NCI-H2227 (cell line): ENCODE measurements around the gene RRP1B.
"Not testable (repeated sequence)": the region's sequence is repeated elsewhere in the genome, so short reads cannot be mapped to it uniquely, and the experiment has no call there.

ENCODE experiments used
- DNase-seq: peaks from one replicate; lab custom pipeline; 2025; ENCODE audit not compliant: unreplicated experiment; lab: John Stamatoyannopoulos, UW

RRP1B gene, protein sequence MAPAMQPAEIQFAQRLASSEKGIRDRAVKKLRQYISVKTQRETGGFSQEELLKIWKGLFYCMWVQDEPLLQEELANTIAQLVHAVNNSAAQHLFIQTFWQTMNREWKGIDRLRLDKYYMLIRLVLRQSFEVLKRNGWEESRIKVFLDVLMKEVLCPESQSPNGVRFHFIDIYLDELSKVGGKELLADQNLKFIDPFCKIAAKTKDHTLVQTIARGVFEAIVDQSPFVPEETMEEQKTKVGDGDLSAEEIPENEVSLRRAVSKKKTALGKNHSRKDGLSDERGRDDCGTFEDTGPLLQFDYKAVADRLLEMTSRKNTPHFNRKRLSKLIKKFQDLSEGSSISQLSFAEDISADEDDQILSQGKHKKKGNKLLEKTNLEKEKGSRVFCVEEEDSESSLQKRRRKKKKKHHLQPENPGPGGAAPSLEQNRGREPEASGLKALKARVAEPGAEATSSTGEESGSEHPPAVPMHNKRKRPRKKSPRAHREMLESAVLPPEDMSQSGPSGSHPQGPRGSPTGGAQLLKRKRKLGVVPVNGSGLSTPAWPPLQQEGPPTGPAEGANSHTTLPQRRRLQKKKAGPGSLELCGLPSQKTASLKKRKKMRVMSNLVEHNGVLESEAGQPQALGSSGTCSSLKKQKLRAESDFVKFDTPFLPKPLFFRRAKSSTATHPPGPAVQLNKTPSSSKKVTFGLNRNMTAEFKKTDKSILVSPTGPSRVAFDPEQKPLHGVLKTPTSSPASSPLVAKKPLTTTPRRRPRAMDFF

DNA sequence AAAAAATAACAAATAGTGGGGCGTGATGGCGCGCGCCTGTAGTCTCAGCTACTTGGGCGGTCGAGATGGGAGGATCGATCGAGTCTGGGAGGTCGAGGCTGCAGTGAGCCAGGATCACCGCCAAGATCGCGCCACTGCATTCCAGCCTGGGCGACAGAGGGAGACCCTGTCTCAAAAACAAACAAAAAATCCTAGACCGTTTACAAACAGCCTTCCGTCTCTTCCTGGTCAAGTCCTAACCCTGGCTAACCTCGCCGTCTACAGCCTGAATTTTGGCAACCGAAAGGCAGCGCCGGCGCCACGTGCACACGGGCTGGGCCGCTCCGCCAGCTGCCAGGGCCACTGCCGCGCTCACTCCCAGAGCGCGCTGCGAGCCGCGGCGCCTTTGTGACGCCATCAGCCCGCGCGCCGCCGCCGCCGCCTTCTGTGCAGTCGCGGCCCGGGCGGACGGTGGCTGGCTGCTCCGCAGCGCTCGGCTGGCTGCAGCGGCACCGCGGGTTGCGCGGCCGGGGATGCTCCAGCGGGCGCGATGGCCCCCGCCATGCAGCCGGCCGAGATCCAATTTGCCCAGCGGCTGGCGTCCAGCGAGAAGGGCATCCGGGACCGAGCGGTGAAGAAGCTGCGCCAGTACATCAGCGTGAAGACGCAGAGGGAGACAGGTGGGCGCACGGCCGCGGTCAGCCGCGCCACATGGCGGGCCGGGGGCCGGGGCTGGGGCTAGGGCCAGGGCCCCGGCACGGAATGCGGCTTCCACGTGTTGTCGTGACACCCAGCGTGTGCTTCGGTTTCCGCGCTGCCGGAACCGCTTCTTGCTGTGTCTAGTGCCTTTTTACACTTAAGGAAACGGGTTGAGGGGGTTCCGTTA lies at the start of gene RRP1B, which contains the start of gene HSF2BP:
Gene RRP1B (plus strand): TSS at position 425 of the 865 bp plus-strand sequence. CDS start 105 bp downstream, at position 530.
Gene HSF2BP (minus strand): TSS at position 353 of the 865 bp plus-strand sequence. CDS start 1,392 bp downstream, outside the sequence.
- peak; percentile 93 for DNase-seq

DNA sequence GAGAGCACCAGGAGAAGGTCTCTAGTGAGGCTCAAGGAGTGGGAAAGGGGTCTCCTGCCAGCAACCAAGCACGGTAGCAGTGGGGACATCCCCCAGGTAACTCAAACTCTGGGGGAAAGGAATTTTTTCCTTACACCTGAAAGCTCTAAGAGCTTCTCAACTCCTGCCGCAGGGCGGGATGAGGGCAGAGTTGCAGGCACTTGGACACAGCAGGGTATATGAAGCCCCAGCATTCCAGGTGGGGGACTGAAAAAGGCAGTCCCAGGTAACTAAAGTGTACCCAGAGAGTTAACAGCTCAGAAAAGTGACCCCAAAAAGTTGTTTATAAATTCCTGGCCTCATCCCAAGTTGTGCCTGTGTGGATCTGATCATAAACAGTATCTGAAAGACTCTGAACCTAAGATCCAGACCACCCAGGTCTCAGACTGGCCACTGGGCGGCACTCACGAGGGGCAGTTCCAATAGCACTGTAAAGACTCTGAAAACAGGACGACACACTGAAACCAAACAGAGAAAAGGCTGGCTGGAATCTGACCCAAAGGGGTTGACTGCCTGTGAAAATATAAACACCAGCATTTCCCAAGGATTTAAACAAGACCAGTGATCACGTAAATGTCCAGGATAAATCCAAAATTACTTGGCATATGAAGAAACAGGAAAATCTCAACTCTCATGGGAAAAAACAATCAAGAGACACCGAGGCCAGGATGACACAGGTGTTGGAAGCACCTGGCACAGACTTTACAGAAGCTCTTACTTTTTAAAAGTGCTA lies 47.6 kb upstream of the RRP1B start:
- peak; percentile 77 for DNase-seq

DNA sequence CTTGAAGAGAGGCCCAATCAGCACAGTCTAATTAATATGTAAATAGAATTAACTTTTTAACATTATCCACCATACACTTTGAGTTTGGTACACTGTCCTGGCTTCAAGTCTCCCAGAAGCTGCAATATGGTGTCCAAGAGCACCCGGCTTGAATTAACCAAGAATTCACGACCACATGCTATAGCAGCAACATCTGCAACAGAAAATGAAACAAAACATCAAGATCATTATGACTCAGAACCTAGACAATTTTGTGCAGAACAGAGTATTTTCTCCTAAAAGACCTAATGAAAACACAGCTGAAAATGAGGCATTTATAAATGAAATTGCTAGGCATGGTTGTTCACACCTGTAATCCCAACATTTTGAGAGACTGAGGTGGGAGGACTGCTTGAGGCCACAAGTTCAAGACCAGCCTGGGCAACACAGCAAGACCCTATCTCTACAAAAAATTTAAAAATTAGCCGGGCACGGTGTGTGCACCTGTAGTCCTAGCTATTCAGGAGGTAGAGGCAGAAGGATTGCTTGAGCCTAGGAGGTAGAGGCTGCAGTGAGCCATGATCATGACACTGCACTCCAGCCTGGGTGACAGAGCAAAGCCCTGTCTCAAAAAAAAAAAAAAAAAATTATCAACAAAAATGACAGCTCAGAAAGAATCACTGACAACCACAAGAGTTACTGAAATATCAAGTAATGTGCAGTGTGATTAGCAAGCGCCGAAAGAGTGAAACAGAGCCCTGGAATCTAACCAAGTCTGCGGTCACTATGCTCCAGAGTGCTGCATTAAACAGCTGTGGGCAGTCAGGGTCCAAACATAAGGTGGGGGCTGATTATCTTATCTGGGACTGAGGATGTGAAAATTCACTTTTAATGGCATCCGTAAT lies 45.4 kb upstream of the RRP1B start:
- no peak for DNase-seq

DNA sequence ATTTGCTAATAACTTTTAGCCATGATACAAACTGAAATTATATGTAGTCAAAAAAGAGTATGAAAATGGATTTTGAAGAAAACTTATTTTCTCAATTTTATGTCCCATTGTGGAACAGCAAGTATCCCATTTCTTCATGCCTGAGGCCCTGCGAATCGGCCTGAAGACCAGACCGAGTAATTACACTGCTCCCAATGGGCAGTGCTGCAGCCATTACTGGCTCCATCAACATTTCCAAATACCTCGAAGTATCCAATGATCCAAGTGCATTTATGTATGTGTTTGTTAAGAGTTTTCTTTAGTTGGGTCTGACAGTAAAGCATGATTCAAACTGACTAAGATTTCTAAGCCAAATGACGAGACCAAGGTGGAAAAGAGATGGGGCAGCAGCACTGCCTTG lies 44.5 kb upstream of the RRP1B start:
- DNase-seq: no peak

DNA sequence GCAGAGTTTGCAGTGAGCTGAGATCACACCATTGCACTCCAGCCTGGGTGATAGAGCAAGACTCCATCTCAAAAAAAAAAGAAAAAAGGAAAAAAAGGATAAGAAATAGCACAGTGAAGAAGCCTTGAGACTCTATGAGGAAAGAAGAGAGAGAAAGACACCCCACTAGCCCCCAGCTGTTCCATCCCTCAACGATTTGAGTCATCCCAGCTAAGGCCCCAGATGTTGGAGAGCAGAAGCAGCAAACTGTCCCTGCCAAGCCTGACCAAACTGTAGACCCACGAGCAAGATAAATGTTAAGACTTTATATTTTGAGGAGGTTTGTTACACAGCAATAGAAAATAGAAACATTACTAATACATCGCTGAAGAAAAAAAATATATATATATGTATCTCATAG lies 42.5 kb upstream of the RRP1B start:
- not testable (repeated sequence) for DNase-seq

DNA sequence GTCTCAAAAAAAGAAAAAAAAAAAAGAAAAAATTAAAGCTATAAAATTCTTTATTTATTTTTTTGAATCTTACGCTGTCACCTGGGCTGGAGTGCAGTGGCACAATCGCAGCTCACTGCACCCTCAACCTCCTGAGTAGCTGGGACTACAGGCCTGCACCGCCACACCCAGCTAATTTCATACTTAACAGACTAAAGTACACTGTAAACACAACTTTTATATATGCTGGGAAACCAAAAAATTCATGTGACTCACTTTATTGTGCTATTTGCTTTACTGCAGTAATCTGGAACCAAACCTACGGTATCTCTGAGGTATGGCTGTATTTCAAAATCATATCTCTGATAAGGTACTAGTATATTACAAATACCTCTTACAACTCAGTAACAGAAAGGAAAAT lies 40.4 kb upstream of the RRP1B start:
- DNase-seq: no peak

DNA sequence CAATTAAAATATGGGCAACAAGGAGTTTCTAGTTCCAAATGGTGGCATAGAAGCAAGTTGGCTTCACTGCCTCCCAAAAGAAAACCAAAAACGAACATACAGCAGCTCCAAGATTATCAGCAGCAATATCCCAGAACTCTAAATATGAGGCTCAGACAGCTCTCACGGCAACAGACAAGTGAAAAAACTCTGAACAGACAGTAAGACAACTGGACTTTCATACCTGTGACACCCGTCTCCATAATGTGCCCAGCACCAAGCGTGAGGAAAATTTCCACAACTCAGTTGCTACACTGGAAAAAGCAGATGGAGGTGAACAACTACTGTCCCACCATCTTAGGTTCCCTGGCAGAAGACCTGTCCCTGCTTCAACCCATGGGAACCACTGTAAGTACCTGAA lies 40.0 kb upstream of the RRP1B start:
- no peak for DNase-seq

DNA sequence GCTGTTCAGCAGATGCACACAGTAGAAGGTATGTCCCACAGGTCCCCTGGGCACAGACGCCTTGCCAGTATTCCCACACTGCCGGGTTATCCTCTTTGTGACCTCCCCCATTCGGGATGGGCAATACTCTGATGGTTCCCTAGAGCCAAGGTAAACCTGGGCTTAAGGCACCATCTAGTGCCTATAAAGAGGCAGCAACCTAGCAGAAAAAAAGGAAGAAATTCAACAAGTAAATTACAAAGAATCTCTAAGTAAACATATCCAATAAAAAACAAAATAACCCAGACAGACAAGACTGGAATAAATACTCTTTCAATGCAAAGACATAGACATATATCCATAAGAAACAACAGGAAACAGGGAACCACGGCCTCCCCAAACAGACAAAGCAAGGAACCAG lies 39.5 kb upstream of the RRP1B start:
- no peak for DNase-seq

DNA sequence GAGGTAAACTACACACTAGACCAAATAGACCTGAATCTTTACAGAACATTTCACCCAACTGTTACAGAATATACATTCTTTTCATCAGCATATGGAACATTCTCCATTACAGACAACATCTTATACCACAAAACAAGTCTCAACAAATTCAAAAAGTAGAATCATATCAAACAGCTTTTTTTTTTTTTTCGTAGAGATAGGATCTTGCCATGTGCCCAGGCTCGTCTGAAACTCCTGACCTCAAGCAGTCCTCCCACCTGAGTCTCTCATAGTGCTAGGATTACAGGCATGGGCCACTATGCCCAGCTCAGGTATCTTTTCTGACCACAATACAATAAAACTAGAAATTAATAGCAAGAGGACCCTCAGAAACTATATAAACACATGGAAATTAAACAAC lies 36.6 kb upstream of the RRP1B start:
- DNase-seq: no peak

DNA sequence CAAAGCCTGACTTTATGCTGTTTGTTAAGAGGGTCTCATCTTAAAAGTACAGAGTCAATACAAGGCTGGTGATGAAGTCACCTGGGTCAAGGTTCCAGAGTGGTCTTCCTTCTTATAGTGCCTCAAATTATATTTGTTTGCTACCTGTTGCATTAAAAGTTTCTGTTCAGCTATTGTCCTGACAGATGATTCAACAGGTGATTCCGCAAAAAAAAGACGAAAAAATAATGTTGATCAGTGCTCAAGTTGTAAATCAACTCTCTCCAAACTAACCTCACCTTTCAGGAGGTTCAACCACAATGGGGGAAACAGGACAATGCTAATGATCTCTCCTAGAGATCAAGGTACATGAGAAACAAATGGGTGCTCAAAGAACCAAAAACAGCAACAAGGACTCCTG lies 35.8 kb upstream of the RRP1B start:
- no peak for DNase-seq

DNA sequence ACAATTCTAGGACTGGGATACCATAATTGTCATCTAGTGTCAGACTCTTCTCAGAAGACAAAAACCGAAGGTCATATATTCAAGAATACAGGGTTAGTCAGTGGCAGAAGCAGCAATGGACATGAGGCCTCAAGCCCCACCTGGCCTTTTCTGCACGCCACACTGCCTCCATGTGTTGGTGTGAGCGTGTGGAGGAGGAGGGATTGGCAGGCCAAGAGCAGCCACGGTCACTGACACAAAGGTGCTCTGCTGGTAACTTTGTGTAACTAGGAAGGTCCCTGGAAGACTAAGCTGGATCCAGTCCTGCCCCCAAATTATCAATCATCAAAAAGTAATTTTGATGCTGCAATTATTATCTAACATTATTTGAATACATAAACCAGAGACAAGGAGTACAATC lies 35.0 kb upstream of the RRP1B start:
- DNase-seq: peak; percentile 8

DNA sequence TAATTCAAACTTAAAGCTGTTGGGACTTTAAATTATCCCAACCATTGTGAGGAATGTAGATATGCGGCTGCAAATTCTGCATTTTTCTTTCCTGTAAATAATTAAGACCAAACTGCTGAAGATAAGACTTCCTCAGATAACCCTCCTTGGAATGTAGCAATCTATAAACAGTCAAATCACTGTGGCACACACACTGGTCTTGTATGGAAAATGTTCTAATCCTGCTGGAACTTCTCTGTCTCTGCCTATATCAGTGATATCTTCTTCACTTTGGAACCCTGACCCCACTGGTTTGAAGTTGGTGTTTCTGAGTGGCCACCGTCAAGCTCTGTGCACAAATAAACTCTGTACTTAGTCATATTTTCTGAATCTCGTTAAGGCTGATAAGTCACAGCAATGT lies 33.0 kb upstream of the RRP1B start:
- no peak for DNase-seq

DNA sequence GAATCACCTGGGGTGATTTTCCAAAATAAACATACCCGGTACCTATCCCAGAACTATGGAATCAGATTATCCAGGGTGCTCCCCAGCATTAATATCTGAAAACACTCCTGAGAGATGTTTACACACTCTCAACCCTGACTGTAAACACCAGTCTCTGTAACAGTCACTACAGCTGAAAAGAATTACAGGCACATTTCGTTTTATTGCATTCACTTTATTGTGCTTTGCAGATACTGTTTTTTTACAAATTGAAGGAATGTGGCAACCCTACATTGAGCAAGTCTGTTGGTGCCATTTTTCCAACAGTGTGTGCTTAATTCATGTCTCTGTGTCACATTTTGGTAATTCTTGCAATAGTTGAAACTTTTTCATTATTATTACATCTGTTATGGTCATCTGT lies 31.8 kb upstream of the RRP1B start:
- no peak for DNase-seq

DNA sequence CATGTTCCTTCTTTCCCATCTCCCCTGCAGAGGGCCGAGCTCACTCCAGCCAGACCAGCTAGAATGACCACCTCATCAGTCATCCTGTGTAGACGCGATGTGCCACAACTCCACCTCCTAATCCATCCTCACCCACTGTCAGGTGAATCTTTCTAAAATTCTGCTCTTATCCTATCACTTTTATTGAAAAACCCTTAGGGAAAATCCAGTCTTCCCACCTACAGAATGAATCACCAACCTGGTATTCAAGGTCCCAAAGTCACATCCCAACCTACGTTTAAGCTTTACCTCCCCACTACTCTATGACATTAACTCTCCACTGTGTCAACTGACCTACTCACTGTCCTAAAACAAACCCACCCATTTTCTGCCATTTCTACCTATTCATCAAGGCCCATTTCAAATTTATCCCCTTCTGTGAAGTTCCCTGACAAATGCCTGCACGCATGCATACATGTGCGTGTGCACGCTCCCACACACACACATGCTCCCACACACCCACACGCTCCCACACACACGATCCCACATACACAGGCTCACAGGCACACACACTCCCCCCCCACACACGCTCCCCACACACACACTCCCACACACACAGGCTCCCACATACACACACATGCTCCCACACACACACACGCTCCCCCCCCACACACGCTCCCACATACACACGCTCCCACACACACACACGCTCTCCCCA lies 27.8 kb upstream of the RRP1B start:
- DNase-seq: no peak

DNA sequence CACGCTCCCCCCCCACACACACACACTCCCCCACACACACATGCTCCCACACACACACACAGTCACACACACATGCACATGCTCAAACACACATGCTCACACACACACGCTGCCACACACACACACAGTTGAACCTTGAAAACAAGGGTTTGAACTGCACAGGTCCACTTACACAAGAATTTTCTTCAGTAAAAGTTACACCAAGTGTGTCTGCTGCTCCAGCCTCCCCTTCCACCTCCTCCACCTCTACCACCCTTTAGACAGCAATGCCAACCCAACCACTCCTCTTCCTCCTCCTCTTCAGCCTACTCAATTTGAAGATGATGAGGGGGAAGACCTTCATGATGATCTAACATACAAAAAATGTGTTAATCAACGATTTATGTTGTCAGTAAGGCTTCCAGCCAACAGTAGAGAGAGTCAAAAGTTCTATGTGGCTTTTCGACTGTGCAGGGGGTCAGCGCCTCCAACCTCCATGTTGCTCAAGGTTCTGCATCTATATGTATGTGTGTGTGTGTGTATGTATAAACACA lies 26.9 kb upstream of the RRP1B start:
- DNase-seq: no peak

DNA sequence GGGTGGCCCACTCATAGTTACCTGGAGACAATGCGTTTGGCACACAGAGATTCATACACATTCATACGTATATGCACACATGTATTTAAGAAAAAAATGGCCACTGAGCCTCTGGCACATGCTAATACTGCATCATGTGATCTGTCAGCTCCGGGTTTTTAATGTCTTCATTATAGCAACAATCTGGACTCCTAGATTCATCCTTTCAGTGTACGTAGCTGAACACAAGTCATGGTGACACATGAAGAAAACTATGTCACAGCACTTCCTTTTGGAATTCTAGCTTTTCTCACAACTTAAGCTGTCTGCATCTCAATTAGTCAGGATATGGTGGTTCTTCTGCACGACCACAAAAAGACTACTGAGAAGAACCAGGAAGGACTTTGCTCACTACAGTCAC lies 24.7 kb upstream of the RRP1B start:
- DNase-seq: no peak

DNA sequence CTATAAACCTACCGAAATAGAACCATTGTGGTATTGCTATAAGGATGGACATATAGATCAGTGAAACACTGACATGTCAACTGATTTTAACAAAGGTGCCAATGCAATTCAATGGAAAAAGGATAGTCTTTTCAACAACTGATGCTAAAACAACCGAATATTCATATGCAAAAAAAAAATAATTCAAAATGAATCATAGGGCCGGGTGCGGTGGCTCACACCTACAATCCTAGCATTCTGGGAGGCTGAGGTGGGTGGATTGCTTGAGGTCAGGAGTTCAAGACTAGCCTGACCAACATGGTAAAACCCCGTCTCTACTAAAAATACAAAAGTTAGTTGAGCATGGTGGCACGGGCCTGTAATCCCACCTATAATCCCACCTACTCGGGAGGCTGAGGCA lies 23.9 kb upstream of the RRP1B start:
- DNase-seq: no peak

DNA sequence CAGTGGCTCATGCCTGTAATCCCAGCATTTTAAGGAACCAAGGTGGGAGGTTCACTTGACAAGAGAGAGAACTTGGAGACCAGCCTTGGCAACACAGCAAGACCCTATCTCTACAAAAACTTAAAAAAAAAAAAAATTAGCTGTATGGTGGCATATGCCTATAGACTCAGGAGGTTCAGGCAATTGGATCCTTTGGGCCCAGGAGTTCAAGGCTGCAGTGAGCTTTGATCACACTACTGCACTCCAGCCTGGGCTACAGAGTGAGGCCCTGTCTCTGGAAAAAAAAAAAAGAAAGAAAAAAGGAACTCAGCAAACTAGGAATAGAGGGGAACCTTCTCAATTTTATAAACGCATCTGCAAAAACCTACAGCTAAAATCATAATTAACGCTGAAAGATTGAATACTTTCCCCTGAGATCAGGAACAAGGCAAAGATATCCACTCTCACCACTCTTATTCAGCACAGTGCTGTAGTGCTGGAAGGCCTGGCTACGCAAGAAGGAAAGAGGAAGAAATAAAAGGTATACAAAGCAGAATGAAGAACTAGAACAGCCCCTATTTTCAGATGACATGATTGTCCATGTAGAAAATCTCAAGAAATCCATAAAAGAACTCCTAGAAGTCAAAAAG lies 21.7 kb upstream of the RRP1B start:
- DNase-seq: no peak
